MM.1S (cell line): ENCODE measurements around the gene MAP3K19.

Source experiments
- EZH2 ChIP-seq: fragments of 300-600 bp; sonication (generic); optimal IDR thresholded peaks from 2 replicates; pipeline ENCODE3; 2017; ENCODE audit warnings: low read depth, mild to moderate bottlenecking, antibody characterized with exemption, low read length, mixed read lengths
- EZH2phosphoT487 ChIP-seq: fragments of 300-600 bp; sonication (generic); IDR thresholded peaks from 2 replicates; pipeline ENCODE4 v1.6.1; 2018; ENCODE audit warnings: antibody characterized with exemption, low read length
- TF ChIP-seq, protein P1 (sequence below): fragments of 300-600 bp; sonication (generic); IDR thresholded peaks from 2 replicates; pipeline ENCODE4 v1.5.1; 2016; ENCODE audit warnings: antibody characterized with exemption, low read length, mixed read lengths

DNA sequence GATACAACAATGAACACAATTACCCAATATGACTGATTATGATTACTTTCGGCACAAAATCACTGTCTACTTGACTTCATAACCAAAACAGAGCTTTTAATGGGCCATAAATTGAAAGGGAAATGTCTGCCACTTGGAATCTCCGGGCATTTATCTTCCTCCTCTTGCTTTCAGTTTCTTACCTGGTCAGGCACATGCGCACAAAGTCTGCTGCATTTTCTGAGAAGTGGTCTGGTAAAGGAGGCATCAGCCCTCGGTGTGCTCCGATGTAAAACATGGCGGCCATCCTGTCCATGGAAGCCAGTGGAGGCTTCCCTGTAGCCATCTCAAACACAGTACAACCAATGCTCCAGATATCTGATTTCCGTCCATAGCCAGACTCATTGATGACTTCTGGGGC is 66.6 kb downstream of the MAP3K19 start:
- TF ChIP-seq, protein P1, sequence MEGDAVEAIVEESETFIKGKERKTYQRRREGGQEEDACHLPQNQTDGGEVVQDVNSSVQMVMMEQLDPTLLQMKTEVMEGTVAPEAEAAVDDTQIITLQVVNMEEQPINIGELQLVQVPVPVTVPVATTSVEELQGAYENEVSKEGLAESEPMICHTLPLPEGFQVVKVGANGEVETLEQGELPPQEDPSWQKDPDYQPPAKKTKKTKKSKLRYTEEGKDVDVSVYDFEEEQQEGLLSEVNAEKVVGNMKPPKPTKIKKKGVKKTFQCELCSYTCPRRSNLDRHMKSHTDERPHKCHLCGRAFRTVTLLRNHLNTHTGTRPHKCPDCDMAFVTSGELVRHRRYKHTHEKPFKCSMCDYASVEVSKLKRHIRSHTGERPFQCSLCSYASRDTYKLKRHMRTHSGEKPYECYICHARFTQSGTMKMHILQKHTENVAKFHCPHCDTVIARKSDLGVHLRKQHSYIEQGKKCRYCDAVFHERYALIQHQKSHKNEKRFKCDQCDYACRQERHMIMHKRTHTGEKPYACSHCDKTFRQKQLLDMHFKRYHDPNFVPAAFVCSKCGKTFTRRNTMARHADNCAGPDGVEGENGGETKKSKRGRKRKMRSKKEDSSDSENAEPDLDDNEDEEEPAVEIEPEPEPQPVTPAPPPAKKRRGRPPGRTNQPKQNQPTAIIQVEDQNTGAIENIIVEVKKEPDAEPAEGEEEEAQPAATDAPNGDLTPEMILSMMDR, result no peak
- TF ChIP-seq EZH2phosphoT487 (no peak), EZH2 (no peak)
